Caki2 (cell line): ENCODE measurements around the gene CDC42BPG. TPM values are rescaled to one million over a fixed set of nuclear protein-coding genes. Genes with fewer than 3 reads are reported as not detected.
"Not testable (repeated sequence)": the region's sequence is repeated elsewhere in the genome, so short reads cannot be mapped to it uniquely, and the experiment has no call there.

Experiments
- DNase-seq: peaks from one replicate; pipeline ENCODE4 v3.0.0-alpha.2; 2015; ENCODE audit warnings: low read depth
- in situ Hi-C: cut with HindIII; loops from 2 replicates; pipeline ENCODE4 v1.10.0; 2016; ENCODE audit warnings: low sequenced_read_pairs, low pct_unique_long_range_greater_than_20kb, mixed read lengths
- total RNA-seq: library from RNA; depleted of rRNA; stranded (reverse); fragments of >200 nt; shearing (Covaris generic); gene quantifications from 2 replicates; pipeline ENCODE4 v1.2.3, GENCODE V29; 2014; ENCODE audit warnings: low replicate concordance

Gene CDC42BPG
- total RNA-seq, 1 experiment from 2014 or later: 1.1 TPM

DNA sequence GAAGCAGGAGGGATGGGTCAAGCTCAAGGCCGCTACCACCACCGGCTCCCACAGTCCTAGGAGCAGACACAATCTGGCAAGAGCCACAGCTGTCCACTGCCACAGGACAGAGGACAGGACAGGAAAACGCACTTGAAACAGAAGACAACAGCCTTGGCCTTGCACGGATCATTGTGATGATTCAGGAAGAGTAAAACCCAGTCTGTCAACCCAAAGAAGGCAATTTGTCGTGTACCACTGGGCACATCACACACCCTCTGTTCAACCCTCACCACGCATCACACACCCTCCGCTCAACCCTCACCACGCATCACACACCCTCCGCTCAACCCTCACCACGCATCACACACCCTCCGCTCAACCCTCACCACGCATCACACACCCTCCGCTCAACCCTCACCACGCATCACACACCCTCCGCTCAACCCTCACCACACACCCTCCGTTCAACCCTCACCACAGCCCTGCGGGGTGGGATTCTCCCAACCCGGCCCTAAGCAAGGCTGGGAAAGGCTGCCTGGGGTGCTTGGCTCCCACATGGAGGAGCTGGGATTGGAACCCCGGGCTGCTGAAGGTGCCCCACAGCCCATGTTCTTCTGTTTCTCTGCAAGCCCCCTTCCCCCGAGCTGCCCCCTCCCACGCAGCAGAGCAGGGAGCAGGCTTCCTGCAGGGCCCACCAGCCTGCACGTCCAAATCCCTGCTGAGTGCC is 11.3 kb upstream of the CDC42BPG start:
- no peak for DNase-seq
- in situ Hi-C loops: no loop called here

- in situ Hi-C loops: no loop called here
- DNase-seq: peak; percentile 92
Measured at GRCh38 chr11:64854534-64855502, 10.4 kb upstream of the CDC42BPG start.

- no peak for DNase-seq
- in situ Hi-C loops: no loop called here
Measured at GRCh38 chr11:64854157-64854533, 9.7 kb upstream of the CDC42BPG start.

DNA sequence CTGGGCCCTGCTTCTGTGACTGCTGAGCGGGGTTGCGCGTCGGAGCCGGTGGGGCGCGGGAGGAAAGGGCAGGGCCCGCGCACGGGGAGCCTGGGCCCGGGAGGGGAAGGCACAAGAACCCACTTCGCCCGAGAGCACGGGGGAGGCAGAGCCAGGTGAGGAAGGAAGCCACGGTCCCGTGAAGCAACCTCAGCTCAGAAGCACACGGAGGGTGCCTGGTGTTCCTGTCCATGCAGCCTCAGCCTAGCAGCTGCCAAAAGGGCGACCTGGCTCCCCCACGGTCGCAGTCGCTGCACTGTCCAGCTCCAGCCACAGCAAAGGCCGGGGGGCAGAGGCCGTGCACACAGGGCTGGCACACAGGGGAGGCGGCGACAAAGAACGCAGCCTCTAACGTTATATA is 9.3 kb upstream of the CDC42BPG start:
- in situ Hi-C loops: no loop called here
- no peak for DNase-seq

- in situ Hi-C loops: no loop called here
- DNase-seq: no peak
Measured at GRCh38 chr11:64852804-64853509, 8.5 kb upstream of the CDC42BPG start.

GRCh38 chr11:64851831-64852351 is 7.4 kb upstream of the CDC42BPG start:
- in situ Hi-C loops: no loop called here
- DNase-seq: no peak

GRCh38 chr11:64850979-64851567 is 6.6 kb upstream of the CDC42BPG start:
- in situ Hi-C loops: no loop called here
- no peak for DNase-seq

- DNase-seq: no peak
- in situ Hi-C loops: no loop called here
Measured at GRCh38 chr11:64849598-64850356, 5.3 kb upstream of the CDC42BPG start.

DNA sequence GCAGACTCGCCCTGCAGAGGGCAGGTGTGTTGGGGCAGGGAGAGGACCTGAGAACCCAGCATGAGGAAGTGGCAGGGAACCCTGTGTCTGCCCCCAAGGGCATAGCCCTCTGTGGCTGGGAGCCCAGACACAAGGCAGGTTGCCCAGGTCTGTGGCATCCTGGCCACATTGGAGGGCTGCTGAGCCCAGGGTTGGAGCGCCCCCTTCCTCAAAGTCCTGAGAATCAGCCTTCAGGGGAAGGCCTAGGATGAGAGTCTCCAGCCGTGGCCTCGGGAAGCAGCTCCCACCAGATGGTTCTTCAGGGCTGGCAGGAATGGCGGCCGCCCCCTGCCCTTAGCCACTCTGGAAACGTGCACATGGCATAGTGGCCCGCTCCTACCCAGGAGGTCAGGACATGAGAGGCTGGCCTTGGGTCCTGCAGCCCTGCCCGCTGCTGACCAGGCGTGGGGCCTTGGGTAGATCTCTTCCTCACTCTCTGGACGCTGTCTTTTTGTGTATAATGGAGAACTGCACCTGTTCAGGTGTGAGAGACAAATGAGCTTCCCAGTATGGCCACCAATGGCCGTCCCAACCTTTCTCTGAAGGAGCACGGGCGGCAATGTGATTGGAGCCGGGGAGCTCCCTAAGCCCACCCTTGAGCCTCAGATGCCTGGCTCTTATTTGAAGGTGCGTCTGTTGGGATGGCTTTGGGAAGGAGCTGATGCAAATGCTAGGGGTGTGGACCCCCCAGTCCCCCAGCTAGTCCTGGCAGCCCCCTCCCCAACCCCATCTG is 4.6 kb upstream of the CDC42BPG start:
- no peak for DNase-seq
- in situ Hi-C loops: no loop called here

DNA sequence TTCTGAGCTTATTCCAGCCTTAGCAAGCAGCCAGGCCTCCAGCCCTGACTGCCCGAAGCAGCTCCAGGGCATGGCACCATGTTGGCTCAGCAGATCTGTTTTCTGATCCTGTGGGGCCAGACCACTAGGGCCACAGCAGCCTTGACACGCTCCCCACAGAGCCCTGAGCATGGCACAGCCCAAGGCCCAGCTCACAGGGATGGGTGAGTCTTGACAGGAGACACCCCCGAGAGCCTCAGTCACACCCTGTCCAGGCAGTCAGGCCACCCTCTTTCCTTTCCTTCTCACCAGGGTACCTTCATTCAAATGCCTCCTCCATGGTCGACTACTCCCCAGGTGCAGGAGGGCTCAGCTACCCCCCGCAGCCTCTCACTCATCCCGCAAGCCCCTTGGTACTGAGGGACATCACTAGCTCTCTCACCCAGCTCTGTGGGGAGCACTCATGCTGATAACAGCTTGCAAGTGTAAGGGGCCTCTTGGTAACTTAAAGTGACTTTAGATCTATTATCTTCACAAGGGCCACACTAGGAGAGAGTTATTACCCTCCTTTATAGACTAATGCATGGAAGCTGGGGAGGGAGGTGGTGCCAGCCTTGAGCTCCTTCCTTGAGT is 3.9 kb upstream of the CDC42BPG start:
- in situ Hi-C loops: no loop called here
- DNase-seq: no peak

- peak; percentile 74 for DNase-seq
- in situ Hi-C loops: no loop called here
Measured at GRCh38 chr11:64846998-64847666, 2.7 kb upstream of the CDC42BPG start.

DNA sequence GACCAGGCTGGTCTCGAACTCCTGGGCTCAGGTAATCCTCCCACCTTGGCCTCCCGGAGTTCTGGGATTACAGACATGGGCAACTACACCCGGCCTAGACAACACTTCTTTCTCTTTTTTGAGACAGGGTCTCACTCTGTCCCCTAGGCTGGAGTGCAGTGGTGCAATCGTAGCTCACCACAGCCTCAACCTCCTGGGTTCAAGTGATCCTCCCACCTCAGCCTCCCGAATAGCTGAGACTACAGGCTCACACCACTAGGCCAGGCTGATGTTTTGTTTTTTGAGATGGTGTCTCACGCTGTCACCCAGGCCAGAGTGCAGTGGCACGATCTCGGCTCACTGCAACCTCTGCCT is 1.3 kb upstream of the CDC42BPG start:
- DNase-seq, in situ Hi-C loops: not testable (repeated sequence)

DNA sequence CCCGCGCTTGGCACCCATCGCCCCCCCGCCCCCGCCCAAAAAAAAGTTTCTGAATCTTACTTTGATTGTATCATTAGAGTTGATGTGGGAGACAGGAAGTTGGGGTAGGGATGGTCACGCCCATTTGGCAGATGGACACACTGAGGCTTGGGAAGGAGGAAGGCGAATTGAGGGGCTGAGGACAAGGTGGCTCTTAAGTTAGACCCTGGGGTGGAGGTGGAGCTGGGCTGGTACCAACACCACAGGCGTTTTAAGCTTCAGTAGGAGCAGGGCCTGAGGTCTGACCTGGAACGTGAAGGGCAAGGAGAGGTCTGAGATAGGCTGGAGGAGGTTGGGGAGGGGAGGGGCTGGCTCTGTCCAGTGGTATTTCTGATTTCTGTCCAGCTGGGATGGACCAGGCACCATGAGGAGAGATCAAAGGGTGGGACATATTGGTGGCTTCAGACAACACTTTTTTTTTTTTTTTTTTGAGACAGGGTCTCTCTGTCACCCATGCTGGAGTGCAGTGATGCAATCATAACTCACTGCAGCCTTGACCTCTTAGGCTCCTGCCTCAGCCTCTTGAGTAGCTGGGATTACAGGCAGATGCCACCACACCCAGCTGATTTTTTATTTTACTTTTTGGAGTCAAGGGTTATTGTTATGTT is 799 bp upstream of the CDC42BPG start:
- in situ Hi-C loops: no loop called here
- DNase-seq: no peak

DNA sequence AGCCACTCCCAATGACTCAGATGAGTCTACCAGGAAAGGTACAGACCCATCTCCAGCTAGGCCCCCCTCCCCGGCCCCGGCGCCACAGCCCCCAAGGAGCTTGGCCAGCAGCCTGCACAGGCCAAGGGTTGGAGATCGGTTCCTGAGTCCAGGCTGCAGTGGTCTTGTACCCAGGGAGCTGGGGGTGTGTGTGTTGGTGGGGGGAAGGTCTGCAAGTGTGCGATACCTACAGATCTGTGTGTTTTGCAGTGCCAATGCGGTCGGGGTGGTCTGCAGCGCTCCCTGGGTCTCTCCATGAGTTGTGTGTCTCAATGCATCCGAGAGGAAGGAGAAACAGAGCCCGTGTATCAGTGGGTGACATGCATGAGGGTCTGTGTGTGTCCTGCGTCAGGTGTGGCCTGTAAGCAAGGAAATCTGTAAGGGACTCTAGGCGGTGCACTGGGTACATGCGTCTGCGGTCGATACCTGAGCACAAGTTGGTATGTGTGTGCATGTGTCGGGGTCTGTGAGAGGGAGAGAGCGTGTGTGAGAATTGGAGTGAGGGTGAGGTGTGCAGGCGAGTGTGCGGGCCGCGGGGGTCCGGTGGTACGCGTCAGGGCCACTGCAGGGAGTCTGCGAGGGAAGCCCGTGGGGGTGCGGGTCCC is 645 bp downstream of the CDC42BPG start:
- no peak for DNase-seq

More for the DNA sequence above, 645 bp downstream of the CDC42BPG start:
- in situ Hi-C loops: no loop called here
